ENCODE results near the gene MSI2. TPM values are rescaled to one million over a fixed set of nuclear protein-coding genes. Genes with fewer than 3 reads are reported as not detected.

The MSI2 gene
- total RNA-seq, 1 donor = 46.6 TPM

- no peak overlapping the region for H3K4me3 ChIP-seq (ENCODE audit: low read length)
These were observed 169.9 kb downstream of the MSI2 start for GRCh38 chr17:57425903-57426880.

GRCh38 chr17:57429966-57430365 is 173.6 kb downstream of the MSI2 start:
- H3K27me3 ChIP-seq (ENCODE audit: insufficient read depth, low read length) = no peaks in the 10 kb centered on the region

More at GRCh38 chr17:57425903-57426880, 169.9 kb downstream of the MSI2 start:
- Histone ChIP-seq H3K4me1 (ENCODE audit: insufficient read depth, low read length) (peaks cover 8% of the 10 kb centered on the region), H3K9me3 (ENCODE audit: low read depth, low read length) (no peaks in the 10 kb centered on the region), H3K27me3 (ENCODE audit: insufficient read depth, low read length) (no peaks in the 10 kb centered on the region)

GRCh38 chr17:57431415-57431814 is 175.1 kb downstream of the MSI2 start:
- Histone ChIP-seq H3K9me3 (ENCODE audit: low read depth, low read length) (no peaks in the 10 kb centered on the region), H3K4me3 (ENCODE audit: low read length) (no peak overlapping the region), H3K27me3 (ENCODE audit: insufficient read depth, low read length) (no peaks in the 10 kb centered on the region), H3K4me1 (ENCODE audit: insufficient read depth, low read length) (no peaks in the 10 kb centered on the region)

More at GRCh38 chr17:57429966-57430365, 173.6 kb downstream of the MSI2 start:
- no peak overlapping the region for H3K4me3 ChIP-seq (ENCODE audit: low read length)
- H3K9me3 ChIP-seq (ENCODE audit: low read depth, low read length) = no peaks in the 10 kb centered on the region
- peaks cover 2% of the 10 kb centered on the region for H3K4me1 ChIP-seq (ENCODE audit: insufficient read depth, low read length)

GRCh38 chr17:57432507-57433277 is 176.4 kb downstream of the MSI2 start:
- no peaks in the 10 kb centered on the region for H3K9me3 ChIP-seq (ENCODE audit: low read depth, low read length)

GRCh38 chr17:57433452-57433851 is 177.1 kb downstream of the MSI2 start:
- Histone ChIP-seq H3K4me1 (ENCODE audit: insufficient read depth, low read length) (no peaks in the 10 kb centered on the region), H3K4me3 (ENCODE audit: low read length) (no peak overlapping the region), H3K9me3 (ENCODE audit: low read depth, low read length) (no peaks in the 10 kb centered on the region), H3K27me3 (ENCODE audit: insufficient read depth, low read length) (no peaks in the 10 kb centered on the region)

More at GRCh38 chr17:57432507-57433277, 176.4 kb downstream of the MSI2 start:
- no peaks in the 10 kb centered on the region for H3K27me3 ChIP-seq (ENCODE audit: insufficient read depth, low read length)
- H3K4me1 ChIP-seq (ENCODE audit: insufficient read depth, low read length) = no peaks in the 10 kb centered on the region
- no peak overlapping the region for H3K4me3 ChIP-seq (ENCODE audit: low read length)

DNA sequence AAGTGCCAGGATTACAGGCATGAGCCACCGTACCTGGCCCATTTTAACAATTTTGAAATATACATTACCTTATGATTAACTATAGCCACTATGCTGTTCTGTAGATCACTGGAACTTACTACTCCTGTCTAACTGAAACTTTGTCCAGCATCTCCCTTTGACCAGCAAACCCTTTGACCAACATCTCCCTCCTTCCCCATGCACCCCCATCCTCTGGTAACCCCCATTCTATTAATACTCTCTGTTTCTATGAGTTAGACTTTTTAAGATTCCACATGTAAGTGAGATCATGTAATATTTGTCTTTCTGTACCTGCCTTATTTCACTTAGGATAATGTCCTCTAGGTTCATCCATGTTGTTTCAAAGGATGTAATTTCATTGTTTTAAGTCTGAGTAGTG is 178.0 kb downstream of the MSI2 start:
- Histone ChIP-seq H3K4me3 (ENCODE audit: low read length) (no peak overlapping the region), H3K4me1 (ENCODE audit: insufficient read depth, low read length) (no peaks in the 10 kb centered on the region), H3K27me3 (ENCODE audit: insufficient read depth, low read length) (no peaks in the 10 kb centered on the region), H3K9me3 (ENCODE audit: low read depth, low read length) (no peaks in the 10 kb centered on the region)

DNA sequence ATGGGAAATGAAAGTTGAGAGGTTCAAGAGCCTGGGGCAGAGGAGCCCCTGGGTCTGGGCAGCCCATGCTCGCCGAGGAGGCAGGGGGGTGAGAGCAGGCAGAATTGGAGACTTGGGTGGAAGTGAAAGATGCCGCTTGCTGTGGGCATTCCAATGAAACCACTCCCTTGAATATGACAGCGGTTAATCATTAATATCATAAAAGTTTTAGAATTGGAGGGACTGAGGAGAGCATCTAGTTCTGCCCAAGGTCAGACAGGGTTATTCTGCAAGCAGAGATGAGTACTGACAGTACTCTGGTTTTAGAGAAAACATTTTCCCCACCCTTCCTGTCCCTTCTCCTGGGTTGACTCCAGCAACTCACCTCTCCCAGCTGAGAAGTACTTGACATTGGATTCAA is 180.2 kb downstream of the MSI2 start:
- Histone ChIP-seq H3K27me3 (ENCODE audit: insufficient read depth, low read length) (no peaks in the 10 kb centered on the region), H3K9me3 (ENCODE audit: low read depth, low read length) (no peaks in the 10 kb centered on the region), H3K4me1 (ENCODE audit: insufficient read depth, low read length) (peaks cover 19% of the 10 kb centered on the region), H3K4me3 (ENCODE audit: low read length) (no peak overlapping the region)

- Histone ChIP-seq H3K27me3 (ENCODE audit: insufficient read depth, low read length) (no peaks in the 10 kb centered on the region), H3K4me1 (ENCODE audit: insufficient read depth, low read length) (peaks cover 35% of the 10 kb centered on the region), H3K9me3 (ENCODE audit: low read depth, low read length) (no peaks in the 10 kb centered on the region), H3K4me3 (ENCODE audit: low read length) (no peak overlapping the region)
These were observed 181.9 kb downstream of the MSI2 start for GRCh38 chr17:57438066-57438731.

- Histone ChIP-seq H3K27me3 (ENCODE audit: insufficient read depth, low read length) (no peaks in the 10 kb centered on the region), H3K9me3 (ENCODE audit: low read depth, low read length) (no peaks in the 10 kb centered on the region), H3K4me1 (ENCODE audit: insufficient read depth, low read length) (peaks cover 50% of the 10 kb centered on the region)
These were observed 183.3 kb downstream of the MSI2 start for GRCh38 chr17:57439651-57440050.

GRCh38 chr17:57440522-57441269 is 184.4 kb downstream of the MSI2 start:
- H3K4me1 ChIP-seq (ENCODE audit: insufficient read depth, low read length) = peaks cover 59% of the 10 kb centered on the region
- no peaks in the 10 kb centered on the region for H3K9me3 ChIP-seq (ENCODE audit: low read depth, low read length)
- H3K4me3 ChIP-seq (ENCODE audit: low read length) = no peak overlapping the region
- no peaks in the 10 kb centered on the region for H3K27me3 ChIP-seq (ENCODE audit: insufficient read depth, low read length)

More at GRCh38 chr17:57439651-57440050, 183.3 kb downstream of the MSI2 start:
- no peak overlapping the region for H3K4me3 ChIP-seq (ENCODE audit: low read length)

DNA sequence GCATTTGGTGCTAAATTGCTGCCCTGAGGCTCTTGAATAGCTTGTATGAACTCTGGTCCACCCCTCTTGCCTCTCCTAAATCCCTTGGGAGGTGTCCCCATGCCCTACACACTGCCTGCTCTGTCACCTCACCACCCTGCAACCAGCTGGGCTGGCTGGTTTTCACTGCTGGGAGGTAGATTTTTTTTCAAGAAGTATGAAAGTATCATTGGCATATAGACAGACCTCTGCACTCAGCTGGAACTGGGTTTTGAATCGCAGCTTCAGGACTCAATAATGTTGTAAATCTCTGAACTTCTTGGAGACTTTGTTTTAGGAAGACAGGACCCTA is 184.9 kb downstream of the MSI2 start:
- no peaks in the 10 kb centered on the region for H3K9me3 ChIP-seq (ENCODE audit: low read depth, low read length)
- H3K4me3 ChIP-seq (ENCODE audit: low read length) = no peak overlapping the region
- peaks cover 64% of the 10 kb centered on the region for H3K4me1 ChIP-seq (ENCODE audit: insufficient read depth, low read length)
- H3K27me3 ChIP-seq (ENCODE audit: insufficient read depth, low read length) = no peaks in the 10 kb centered on the region

DNA sequence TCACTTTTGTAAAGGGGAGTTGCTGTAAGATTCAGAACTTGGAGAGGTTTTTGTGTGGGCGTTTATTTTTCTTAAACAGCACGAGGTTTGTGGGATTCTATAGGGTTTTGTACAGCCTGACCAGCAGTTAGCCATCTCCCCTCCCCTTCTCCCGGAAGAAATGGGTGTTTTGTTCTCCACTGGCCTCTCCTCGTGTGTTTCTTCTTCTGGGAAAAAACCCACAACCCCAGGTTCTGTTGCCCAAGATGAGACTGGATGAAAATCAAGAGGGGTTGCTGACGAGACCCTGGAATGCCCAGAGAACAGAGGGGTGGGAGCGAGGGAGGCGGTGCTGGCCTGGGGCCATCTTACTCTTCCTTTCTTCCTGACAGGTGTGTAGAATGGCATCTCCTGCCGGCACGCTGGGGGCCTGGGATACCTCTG is 186.1 kb downstream of the MSI2 start:
- H3K4me1 ChIP-seq (ENCODE audit: insufficient read depth, low read length) = peaks cover 67% of the 10 kb centered on the region
- no peaks in the 10 kb centered on the region for H3K9me3 ChIP-seq (ENCODE audit: low read depth, low read length)
- no peaks in the 10 kb centered on the region for H3K27me3 ChIP-seq (ENCODE audit: insufficient read depth, low read length)
- H3K4me3 ChIP-seq (ENCODE audit: low read length) = no peak overlapping the region

- Histone ChIP-seq H3K9me3 (ENCODE audit: low read depth, low read length) (no peaks in the 10 kb centered on the region), H3K27me3 (ENCODE audit: insufficient read depth, low read length) (no peaks in the 10 kb centered on the region), H3K4me3 (ENCODE audit: low read length) (no peak overlapping the region), H3K4me1 (ENCODE audit: insufficient read depth, low read length) (peaks cover 73% of the 10 kb centered on the region)
These were observed 186.7 kb downstream of the MSI2 start for GRCh38 chr17:57442914-57443571.

- Histone ChIP-seq H3K4me3 (ENCODE audit: low read length) (no peak overlapping the region), H3K4me1 (ENCODE audit: insufficient read depth, low read length) (peaks cover 80% of the 10 kb centered on the region), H3K9me3 (ENCODE audit: low read depth, low read length) (no peaks in the 10 kb centered on the region), H3K27me3 (ENCODE audit: insufficient read depth, low read length) (no peaks in the 10 kb centered on the region)
These were observed 187.5 kb downstream of the MSI2 start for GRCh38 chr17:57443781-57444180.
